ENCODE results near the gene ARHGDIG.

DNA sequence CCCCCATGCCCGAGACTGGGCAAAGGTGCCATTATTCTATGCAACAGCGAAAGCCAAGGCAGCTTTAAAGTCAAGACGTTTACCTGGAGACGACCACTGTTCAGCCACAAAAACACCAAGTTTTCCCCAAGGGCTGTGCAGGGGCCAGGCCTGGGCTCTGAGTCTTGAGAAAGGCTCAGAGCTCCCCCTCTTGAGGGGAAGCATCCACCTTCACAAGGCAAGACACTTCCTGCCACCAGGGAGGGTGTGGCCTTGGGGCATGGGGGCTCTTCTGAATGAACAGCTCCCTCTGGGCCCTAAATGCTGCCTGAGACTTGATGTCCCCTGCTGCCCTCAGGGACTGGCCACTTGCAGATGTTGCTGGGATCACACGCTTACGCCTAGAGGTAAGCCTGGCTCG lies 29.1 kb downstream of the ARHGDIG start:
- TF ChIP-seq, protein P1, sequence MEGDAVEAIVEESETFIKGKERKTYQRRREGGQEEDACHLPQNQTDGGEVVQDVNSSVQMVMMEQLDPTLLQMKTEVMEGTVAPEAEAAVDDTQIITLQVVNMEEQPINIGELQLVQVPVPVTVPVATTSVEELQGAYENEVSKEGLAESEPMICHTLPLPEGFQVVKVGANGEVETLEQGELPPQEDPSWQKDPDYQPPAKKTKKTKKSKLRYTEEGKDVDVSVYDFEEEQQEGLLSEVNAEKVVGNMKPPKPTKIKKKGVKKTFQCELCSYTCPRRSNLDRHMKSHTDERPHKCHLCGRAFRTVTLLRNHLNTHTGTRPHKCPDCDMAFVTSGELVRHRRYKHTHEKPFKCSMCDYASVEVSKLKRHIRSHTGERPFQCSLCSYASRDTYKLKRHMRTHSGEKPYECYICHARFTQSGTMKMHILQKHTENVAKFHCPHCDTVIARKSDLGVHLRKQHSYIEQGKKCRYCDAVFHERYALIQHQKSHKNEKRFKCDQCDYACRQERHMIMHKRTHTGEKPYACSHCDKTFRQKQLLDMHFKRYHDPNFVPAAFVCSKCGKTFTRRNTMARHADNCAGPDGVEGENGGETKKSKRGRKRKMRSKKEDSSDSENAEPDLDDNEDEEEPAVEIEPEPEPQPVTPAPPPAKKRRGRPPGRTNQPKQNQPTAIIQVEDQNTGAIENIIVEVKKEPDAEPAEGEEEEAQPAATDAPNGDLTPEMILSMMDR (IDR thresholded peaks at IDR 0.05; ENCODE audit: low read depth, low read length): no peak; the same call in 1 of the 2 replicates
- TF ChIP-seq EZH2phosphoT487 (IDR thresholded peaks at IDR 0.05; ENCODE audit: low read depth): no peak

Measured in OCI-LY3 (cell line).